Activated CD8-positive, alpha-beta memory T cell treated with anti-CD3 and anti-CD28 coated beads for 48 hours (primary cell): ENCODE data around the gene SEC31B.

ENCODE experiments used
- DNase-seq, 3 experiments: peaks; one replicate each; pipeline ENCODE4 v3.0.0-alpha.2; 2020; ENCODE audit warnings: low read depth in 2 of 3, low spot score in 2 of 3

SEC31B gene

DNA sequence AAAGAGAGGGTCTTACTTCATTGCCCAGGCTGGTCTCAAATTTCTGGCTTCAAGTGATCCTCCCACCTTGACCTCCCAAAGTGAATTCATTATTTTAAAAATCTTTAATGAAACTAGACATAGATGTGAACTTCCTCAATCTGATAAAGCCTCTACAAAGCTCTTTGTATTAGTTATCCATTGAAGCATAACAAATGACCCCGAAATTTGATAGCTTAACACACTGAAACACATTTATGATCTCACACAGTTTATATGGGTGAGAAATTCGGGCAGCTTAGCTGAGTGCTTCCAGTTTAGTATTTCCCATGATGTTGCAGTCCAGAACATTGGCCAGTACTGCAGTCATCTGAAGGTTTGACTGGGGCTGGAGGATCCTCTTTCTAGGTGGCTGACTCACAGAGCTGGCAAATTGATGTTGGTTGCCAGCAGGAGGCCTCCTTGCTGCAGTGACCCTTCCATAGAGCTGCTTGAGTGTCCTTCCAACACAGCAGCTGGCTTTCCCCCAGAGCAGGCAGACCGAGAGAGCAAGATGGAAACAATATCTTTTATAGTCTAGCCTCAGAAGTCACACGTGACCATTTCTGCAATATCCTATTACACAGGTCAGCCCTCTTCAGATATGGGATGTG lies 73.4 kb downstream of the SEC31B start:
- no peak for DNase-seq

DNA sequence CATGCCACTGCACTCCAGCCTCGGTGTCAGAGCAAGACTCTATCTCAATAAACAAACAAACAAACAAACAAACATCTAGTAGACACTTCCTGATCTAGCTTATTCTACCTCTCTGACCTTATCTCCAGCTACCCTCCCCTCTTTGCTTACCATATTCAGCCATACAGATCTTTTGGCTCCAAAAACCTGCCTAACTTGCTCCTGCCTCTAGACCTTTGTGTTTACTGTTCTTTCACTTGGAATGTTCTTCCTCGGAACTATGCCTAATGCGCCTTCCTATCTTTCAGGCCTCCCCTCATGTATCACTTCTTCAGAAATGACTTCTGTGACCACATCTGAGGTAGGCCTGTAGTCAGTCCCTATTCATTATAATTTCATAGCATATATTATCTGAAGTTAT lies 77.1 kb downstream of the SEC31B start:
- no peak for DNase-seq

DNA sequence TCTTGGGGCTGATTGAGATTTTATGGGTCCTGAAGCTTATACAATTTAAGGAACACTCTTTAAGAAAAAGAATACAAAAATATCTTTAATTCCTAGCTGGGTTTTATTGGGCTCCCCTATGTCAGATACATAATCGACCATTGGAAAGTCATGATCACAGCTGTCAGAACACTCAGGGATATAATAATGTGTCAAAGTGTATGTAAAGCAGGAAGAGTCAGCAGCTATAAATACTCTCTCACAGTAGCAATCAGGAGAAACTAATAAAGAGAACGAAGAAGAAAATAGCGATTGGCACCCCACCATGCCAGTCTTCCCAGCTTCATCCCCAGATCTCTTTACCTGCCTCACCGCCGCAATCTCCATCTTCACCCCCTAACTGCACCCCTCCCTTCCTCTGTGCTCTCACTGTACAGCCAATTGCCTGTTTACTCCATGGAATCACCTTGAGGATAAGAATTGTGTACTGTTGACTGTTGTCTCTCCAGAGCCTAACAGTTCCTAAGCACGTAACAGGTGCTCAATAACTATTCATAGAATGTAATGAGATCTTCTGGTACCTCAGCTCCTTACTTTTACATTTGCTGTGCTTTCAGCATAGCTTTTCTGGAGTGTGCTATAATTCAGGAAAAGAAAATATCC lies 80.9 kb downstream of the SEC31B start:
- no peak for DNase-seq
